CD1c-positive myeloid dendritic cell (primary cell): ENCODE data around the gene OR4F6.

Experiments used
- DNase-seq: peaks from one replicate; pipeline ENCODE4 v3.0.0-alpha.2; 2016; ENCODE audit errors: extremely low spot score

Gene OR4F6

GRCh38 chr15:101804375-101804774 is 1.1 kb downstream of the OR4F6 start:
- DNase-seq, result no peak

DNA sequence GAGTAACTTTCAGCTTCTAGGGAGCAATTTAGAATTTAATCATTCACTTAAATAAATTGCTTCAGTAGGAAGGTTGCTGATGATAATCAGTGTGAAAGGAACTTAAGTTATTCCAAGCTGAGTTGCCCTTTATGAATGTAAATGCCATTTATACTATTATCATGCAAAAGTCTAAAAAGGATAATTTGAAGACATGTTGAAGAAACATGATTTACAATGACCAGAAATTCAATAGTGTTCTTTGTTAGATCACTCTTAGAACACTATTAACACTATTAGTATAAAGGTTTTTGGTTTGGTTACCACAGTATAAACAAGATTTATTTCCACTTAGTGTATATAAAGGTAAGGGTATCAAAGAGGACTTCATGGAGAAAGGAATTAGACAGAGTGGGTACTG is 1.6 kb downstream of the OR4F6 start:
- DNase-seq, result no peak

DNA sequence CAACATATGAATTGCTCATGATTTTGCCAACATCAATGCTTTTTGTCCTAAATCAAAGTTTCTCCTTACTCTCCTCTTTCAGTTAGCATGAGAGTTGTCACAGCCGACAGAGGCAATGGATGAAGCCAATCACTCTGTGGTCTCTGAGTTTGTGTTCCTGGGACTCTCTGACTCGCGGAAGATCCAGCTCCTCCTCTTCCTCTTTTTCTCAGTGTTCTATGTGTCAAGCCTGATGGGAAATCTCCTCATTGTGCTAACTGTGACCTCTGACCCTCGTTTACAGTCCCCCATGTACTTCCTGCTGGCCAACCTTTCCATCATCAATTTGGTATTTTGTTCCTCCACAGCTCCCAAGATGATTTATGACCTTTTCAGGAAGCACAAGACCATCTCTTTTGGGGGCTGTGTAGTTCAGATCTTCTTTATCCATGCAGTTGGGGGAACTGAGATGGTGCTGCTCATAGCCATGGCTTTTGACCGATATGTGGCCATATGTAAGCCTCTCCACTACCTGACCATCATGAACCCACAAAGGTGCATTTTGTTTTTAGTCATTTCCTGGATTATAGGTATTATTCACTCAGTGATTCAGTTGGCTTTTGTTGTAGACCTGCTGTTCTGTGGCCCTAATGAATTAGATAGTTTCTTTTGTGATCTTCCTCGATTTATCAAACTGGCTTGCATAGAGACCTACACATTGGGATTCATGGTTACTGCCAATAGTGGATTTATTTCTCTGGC is 2.5 kb downstream of the OR4F6 start:
- DNase-seq, result no peak

- no peak for DNase-seq
Measured at GRCh38 chr15:101807345-101807945, 4.1 kb downstream of the OR4F6 start.

DNA sequence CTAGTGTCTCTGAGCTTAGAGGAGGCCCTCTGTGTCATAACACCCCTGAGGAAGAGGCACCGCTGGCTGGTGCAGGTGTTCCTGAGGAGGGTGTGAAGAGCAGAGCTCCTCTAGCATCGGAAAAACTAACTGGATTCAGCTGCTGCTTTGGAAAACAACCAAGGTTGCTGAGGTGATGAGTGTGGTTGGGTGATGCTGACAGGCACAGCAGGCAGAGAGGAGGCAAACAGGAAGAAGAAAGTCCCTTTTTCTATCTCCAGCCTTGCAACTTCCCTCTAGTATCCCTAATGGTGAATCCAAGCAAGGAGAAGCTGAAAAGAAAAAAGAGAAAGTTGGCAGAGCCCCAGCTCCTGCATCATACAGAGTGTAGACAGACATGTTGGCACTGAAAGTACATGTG is 4.9 kb downstream of the OR4F6 start:
- DNase-seq, result no peak

- DNase-seq, result no peak
Measured at GRCh38 chr15:101810456-101810855, 7.1 kb downstream of the OR4F6 start.

DNA sequence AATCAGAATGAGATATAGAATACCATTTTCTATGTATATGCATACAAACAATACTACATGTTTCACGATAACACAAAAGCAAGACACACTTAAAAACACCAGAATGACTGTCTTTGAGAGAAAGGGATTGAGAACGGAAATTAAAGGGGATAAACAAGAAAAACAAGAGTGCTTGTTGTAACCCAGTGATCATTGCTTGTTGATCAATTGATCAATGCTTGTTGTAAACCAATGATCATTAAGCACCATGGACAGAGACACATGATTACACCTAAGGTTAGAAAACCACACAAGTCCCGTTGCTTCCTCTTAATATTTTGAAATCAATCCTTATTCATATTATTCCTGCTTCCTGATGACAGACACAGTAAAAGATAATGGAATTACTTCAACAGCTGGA is 7.6 kb downstream of the OR4F6 start:
- no peak for DNase-seq

DNA sequence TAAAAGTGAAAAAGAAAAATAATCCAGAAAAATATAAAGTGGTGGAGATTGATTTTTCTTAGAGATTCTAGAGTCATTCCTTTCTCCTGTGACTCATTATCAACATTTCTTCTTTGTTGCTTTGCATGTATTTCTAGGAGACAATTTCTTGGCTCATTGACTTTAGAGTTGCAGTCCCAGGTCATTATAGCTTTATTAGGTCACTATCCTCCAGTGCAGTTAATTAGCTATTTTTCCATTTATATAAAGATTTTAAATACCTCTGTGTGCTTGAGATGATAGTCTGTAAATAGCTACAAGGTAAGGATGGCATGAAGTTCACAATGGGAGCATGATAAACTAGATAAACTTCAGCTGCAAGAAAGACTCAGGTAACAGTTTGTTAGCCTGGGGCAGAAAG is 8.6 kb downstream of the OR4F6 start, which contains the start of gene OR4F15:
TSS of gene OR4F15 (plus strand) at position 301 of the 400 bp plus-strand sequence. CDS start 5,985 bp downstream, outside the sequence.
- no peak for DNase-seq

DNA sequence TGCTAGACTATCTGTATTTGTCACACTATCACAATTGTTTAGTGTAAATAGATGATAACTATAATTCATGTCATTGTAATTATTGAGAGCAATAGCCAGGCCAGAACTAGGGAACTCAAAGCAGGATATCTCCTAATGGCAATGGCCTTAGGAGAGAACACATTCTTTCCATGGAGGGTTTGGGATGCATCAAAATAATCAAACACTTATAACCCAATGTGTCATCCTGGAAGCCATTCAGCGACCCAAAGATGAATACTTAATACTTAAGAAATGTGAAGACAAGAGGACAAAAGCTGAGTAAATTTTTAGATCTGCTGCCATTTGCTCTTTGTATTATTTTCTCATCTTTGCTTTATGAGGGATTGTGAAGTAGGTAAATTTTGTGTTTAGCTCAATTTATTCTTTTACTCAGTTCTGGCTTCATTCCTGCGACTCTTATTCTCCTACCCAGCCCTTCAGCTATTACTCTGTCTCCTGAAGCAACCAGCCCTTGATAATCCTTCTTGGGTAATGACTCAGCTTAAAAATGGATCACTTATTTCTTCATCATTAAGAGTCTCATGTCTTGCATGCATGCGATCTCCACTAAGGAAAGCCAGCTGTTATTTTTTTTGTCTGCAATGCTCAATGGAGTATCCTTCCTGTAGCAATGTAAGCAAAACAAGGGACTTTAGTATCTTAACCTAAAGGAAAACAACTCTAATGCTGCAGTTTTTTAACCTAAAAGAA is 10.7 kb downstream of the OR4F6 start:
- no peak for DNase-seq

GRCh38 chr15:101820781-101821180 is 17.5 kb downstream of the OR4F6 start:
- DNase-seq, result no peak

DNA sequence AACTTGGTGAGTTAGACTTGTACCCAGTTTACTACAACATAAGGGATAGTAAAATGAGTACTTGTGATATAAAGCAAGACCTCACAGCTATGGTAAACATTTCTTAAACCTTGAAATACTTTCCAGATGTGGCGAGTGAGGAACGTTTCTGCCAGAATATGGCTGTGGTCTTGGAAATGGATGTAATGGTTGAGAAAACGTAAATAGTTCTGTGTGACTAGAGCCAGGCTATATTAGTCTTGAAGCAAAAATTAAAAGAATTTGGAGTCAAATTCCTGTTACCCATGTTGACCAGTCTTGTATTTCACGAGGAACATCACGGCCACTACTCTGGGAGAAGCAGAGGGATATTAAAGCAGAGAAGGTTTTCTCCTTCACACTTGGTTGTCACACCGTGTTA is 23.9 kb downstream of the OR4F6 start:
- no peak for DNase-seq

DNA sequence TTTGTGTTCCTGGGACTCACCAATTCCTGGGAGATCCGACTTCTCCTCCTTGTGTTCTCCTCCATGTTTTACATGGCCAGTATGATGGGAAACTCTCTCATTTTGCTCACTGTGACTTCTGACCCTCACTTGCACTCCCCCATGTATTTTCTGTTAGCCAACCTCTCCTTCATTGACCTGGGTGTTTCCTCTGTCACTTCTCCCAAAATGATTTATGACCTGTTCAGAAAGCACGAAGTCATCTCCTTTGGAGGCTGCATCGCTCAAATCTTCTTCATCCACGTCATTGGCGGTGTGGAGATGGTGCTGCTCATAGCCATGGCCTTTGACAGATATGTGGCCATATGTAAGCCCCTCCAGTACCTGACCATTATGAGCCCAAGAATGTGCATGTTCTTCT is 25.5 kb downstream of the OR4F6 start:
- no peak for DNase-seq

- no peak for DNase-seq
Measured at GRCh38 chr15:101841656-101842055, 38.3 kb downstream of the OR4F6 start.

DNA sequence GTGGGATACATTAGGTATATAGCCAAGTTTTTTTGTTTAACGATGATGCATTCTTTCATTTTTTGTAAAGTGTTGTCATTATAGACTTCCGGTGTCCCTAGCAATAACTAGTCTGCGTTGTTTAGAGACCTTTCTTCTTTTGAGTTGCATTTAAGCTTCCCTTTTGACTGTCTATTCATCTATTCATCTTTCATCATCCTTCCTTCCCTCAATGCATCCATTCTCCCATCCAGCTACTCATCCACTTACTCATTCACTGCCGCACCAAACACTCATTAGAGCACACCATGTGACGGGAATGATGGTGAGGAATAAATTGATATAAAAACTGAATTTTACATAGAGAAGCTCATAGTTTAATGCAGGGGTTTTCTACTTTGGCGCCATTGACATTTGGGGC is 41.6 kb downstream of the OR4F6 start:
- DNase-seq, result no peak

DNA sequence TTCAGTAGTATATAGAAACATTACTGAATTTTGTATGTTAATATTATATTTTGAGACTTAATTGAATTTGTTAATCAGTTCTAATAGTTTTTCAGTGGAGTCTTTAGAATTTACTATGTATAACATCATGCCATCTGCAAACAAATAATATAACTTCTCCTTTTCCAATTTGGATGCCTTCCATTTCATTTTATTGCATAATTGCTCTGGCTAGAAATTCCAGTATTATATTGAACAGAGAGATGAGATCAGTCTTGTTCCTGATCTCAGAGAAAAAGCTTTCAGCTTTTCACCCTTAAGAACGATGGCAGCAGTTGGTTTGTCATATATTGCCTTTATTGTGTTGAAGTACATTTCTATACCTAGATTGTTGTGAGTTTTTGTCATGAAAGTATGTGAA is 49.0 kb downstream of the OR4F6 start:
- DNase-seq, result no peak
